HEK293T (cell line): Measurements from ENCODE around the gene ANKRD11.

Experiments used
- ARNT ChIP-seq: fragments of 450-650 bp; IDR thresholded peaks from 2 replicates; pipeline ENCODE4 v1.6.1; 2017; ENCODE audit warnings: mild to moderate bottlenecking
- BHLHE40 ChIP-seq: fragments of 450-650 bp; IDR thresholded peaks from 2 replicates; pipeline ENCODE4 v1.6.1; 2016; ENCODE audit warnings: mild to moderate bottlenecking, moderate library complexity, borderline replicate concordance
- FOXA1 ChIP-seq: fragments of 450-650 bp; IDR thresholded peaks from 2 replicates; pipeline ENCODE4 v1.6.1; 2016; ENCODE audit warnings: mild to moderate bottlenecking
- FOXM1 ChIP-seq: fragments of 450-650 bp; IDR thresholded peaks from 2 replicates; pipeline ENCODE4 v1.6.1; 2017; ENCODE audit warnings: mild to moderate bottlenecking, borderline replicate concordance
- HDGF ChIP-seq: fragments of 450-650 bp; IDR thresholded peaks from 2 replicates; pipeline ENCODE4 v1.6.1; 2017; ENCODE audit warnings: antibody characterized with exemption, borderline replicate concordance
- L3MBTL2 ChIP-seq: fragments of 450-650 bp; conservative IDR thresholded peaks from 2 replicates; pipeline ENCODE4 v1.6.1; 2016; ENCODE audit warnings: mild to moderate bottlenecking
- NFRKB ChIP-seq: fragments of 450-650 bp; IDR thresholded peaks from 2 replicates; pipeline ENCODE4 v1.6.1; 2016; ENCODE audit warnings: mild to moderate bottlenecking, moderate library complexity
- PKNOX1 ChIP-seq: fragments of 450-650 bp; IDR thresholded peaks from 2 replicates; pipeline ENCODE4 v1.6.1; 2016
- SP1 ChIP-seq: fragments of 450-650 bp; IDR thresholded peaks from 2 replicates; pipeline ENCODE4 v1.6.1; 2017
- SUZ12 ChIP-seq: fragments of 450-650 bp; IDR thresholded peaks from 2 replicates; pipeline ENCODE4 v1.6.1; 2016; ENCODE audit warnings: mild to moderate bottlenecking
- ZNF384 ChIP-seq: fragments of 450-650 bp; IDR thresholded peaks from 2 replicates; pipeline ENCODE4 v1.6.1; 2016

DNA sequence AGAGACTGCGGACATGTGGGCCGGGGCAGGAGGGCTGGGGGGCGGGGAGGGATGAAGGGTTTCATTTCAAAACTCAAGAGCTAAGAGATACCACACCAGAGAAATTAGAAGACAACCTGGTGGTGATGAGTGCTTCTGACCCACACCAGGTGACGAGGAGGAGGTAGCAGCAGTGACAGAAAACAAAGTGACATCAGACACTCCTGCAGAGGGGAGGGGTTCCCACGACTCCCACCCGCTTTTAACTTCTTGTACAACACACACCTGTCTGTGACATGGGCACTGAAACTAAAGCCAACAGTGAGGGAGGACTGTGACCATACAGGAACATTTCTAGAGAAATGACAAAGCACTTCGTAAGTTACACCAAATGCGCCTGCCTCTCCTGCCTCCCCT is 112.9 kb downstream of the ANKRD11 start:
- TF ChIP-seq NFRKB, result no peak
- TF ChIP-seq ARNT, result no peak
- TF ChIP-seq SP1, result no peak
- no peak for TF ChIP-seq ZNF384
- TF ChIP-seq BHLHE40, result no peak
- TF ChIP-seq FOXM1, result no peak
- TF ChIP-seq SUZ12, result no peak
- TF ChIP-seq PKNOX1, result no peak
- no peak for TF ChIP-seq FOXA1
- TF ChIP-seq L3MBTL2, result no peak
- TF ChIP-seq HDGF, result no peak
